Uterus (tissue), 4 donors: ENCODE data around the gene GRIN2C. TPM values are rescaled to one million over a fixed set of nuclear protein-coding genes. Genes with fewer than 3 reads are reported as not detected.

Experiments used
- DNase-seq, 2 donors: peaks; one replicate each; pipeline ENCODE4 v3.0.0-alpha.2; 2019 to 2020
- H3K27ac ChIP-seq, 2 donors: fragments of 200-600 bp; sonication (generic); 1 replicate in 1 of 2; 2 replicates in 1 of 2; pipeline ENCODE4 v1.5.1; 2016 to 2018
- H3K27me3 ChIP-seq, 2 donors: fragments of 200-600 bp; sonication (generic); one replicate each; pipeline ENCODE4 v1.5.1; 2018 to 2019; ENCODE audit warnings: control low read depth in 1 of 2
- H3K36me3 ChIP-seq, 2 donors: fragments of 200-600 bp; sonication (generic); one replicate each; pipeline ENCODE4 v1.5.1; 2019; ENCODE audit warnings: control low read depth in 1 of 2
- H3K4me1 ChIP-seq, 2 donors: fragments of 200-600 bp; sonication (generic); one replicate each; pipeline ENCODE4 v1.5.1; 2018 to 2019; ENCODE audit warnings: control low read depth in 1 of 2
- H3K4me3 ChIP-seq, 2 donors: fragments of 200-600 bp; sonication (generic); 1 replicate in 1 of 2; 2 replicates in 1 of 2; pipeline ENCODE4 v1.5.1; 2018 to 2019; ENCODE audit warnings: mild to moderate bottlenecking in 1 of 2
- H3K9me3 ChIP-seq, 2 donors: fragments of 200-600 bp; sonication (generic); one replicate each; pipeline ENCODE4 v1.5.1; 2019; ENCODE audit warnings: control low read depth in 1 of 2
- CTCF ChIP-seq, 4 experiments: fragments of 200-600 bp in 2 of 4; fragments of 450-650 bp in 2 of 4; sonication (generic) in 2 of 4; IDR thresholded peaks; one replicate each; pipeline ENCODE4 v1.5.1; 2016 to 2019; ENCODE audit warnings: antibody characterized with exemption in 4 of 4, mild to moderate bottlenecking in 2 of 4, moderate library complexity in 1 of 4
- POLR2A ChIP-seq, 2 donors: fragments of 450-650 bp; IDR thresholded peaks; one replicate each; pipeline ENCODE4 v1.6.1; 2016; ENCODE audit warnings: antibody characterized with exemption in 2 of 2, mild to moderate bottlenecking in 1 of 2, moderate library complexity in 1 of 2
- intact Hi-C: fragments of 100-400 bp; cut with DNase I; formaldehyde crosslinking; loops from one replicate; pipeline ENCODE4 v1.15.1; 2023; ENCODE audit warnings: low total_unique reads
- total RNA-seq, 4 donors: library from RNA; depleted of rRNA in 3 of 4; stranded (reverse); fragments of >200 nt in 3 of 4; gene quantifications; one replicate each; pipeline versions ENCODE4 v1.1.0 to v1.2.4, GENCODE V29; 2014 to 2023
- donor health status: DM: yes; HTN: yes; CAD: no.

The GRIN2C gene
- total RNA-seq, 4 donors from 2014 or later = 0.55 to 0.90 TPM; not detected in 2

DNA sequence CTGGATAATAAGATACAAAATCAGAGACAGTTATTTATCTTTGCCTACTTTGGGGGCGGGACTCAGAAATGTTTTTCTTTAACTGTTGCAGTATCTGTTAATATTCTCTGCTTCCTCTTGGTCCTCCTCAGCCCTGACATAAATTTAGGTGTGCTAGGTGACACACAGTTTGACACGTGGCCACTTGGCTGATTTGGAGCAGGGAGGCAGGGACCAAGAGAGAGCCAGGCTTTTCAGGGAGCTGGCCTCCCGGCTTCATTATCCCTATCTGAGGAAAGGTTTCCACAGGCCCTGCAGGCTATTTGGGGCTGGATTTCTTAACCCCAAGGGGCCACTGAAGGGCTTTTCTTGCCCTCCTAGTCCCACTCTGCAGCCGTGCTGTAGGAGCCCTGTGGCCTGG is 63.5 kb downstream of the GRIN2C start:
- Histone ChIP-seq H3K27me3 (no peaks in the 10 kb centered on the region), H3K4me1 (no peaks in the 10 kb centered on the region), H3K9me3 (no peaks in the 10 kb centered on the region), H3K4me3 (no peak overlapping the region), H3K27ac (no peak overlapping the region), H3K36me3 (no peaks in the 10 kb centered on the region)
- intact Hi-C loops = no loop called here
- no peak for DNase-seq
- TF ChIP-seq POLR2A (IDR thresholded peaks at IDR 0.05) (no peak), CTCF (IDR thresholded peaks at IDR 0.05) (no peak)

GRCh38 chr17:74795327-74796020 is 64.2 kb downstream of the GRIN2C start:
- intact Hi-C loops = no loop called here
- no peak overlapping the region for H3K27ac ChIP-seq
- H3K36me3 ChIP-seq = no peaks in the 10 kb centered on the region
- TF ChIP-seq POLR2A (IDR thresholded peaks at IDR 0.05) = no peak
- no peak for TF ChIP-seq CTCF (IDR thresholded peaks at IDR 0.05)
- no peak for DNase-seq
- no peaks in the 10 kb centered on the region for H3K4me1 ChIP-seq
- H3K9me3 ChIP-seq = no peaks in the 10 kb centered on the region
- no peak overlapping the region for H3K4me3 ChIP-seq
- no peaks in the 10 kb centered on the region for H3K27me3 ChIP-seq

- intact Hi-C loops = loop anchor here (5.0 kb wide), 1 partner anchor 70 kb away; no protein-coding TSS in a partner anchor
- no peak for DNase-seq
- Histone ChIP-seq H3K4me1 (no peaks in the 10 kb centered on the region), H3K27me3 (no peaks in the 10 kb centered on the region), H3K36me3 (no peaks in the 10 kb centered on the region), H3K9me3 (no peaks in the 10 kb centered on the region), H3K4me3 (no peak overlapping the region), H3K27ac (no peak overlapping the region)
- TF ChIP-seq POLR2A (IDR thresholded peaks at IDR 0.05) (no peak), CTCF (IDR thresholded peaks at IDR 0.05) (no peak)
These were observed 67.0 kb downstream of the GRIN2C start for GRCh38 chr17:74792586-74793105.

Other genes with a start within 250 kb of the GRIN2C start
- under 1 TPM in 2 of 4 donors, not detected in 2; 0.07 to 0.88 TPM for gene CD300E, start 236.1 kb downstream of the GRIN2C start, total RNA-seq
- under 1 TPM in 2 of 4 donors, not detected in 2; 0.27 to 0.41 TPM for gene CD300LF, start 147.0 kb downstream of the GRIN2C start, total RNA-seq
- gene RAB37, start 122.6 kb downstream of the GRIN2C start, total RNA-seq = 1 to 10 TPM in 3 of 4 donors, under 1 TPM in 1; under 0.01 to 5.0 (median 1.7) TPM
- 10 to 100 TPM in 3 of 4 donors, 1 to 10 TPM in 1; 3.3 to 16.9 (median 12.0) TPM for gene NHERF1, start 111.3 kb downstream of the GRIN2C start, total RNA-seq
- gene NAT9, start 83.5 kb downstream of the GRIN2C start, total RNA-seq = 10 to 100 TPM in 3 of 4 donors, 1 to 10 TPM in 1; 5.4 to 53.3 (median 33.9) TPM
- 10 to 100 TPM in 1 of 4 donors, 1 to 10 TPM in 2, not detected in 1; 5.1 to 13.4 (median 7.2) TPM for gene FDXR, start 13.1 kb upstream of the GRIN2C start, total RNA-seq
- not detected for gene FADS6, start 33.7 kb upstream of the GRIN2C start, total RNA-seq
- 1 to 10 TPM in 2 of 4 donors, not detected in 2; 1.5 to 6.1 TPM for gene USH1G, start 63.4 kb upstream of the GRIN2C start, total RNA-seq
- under 1 TPM in 1 of 4 donors, not detected in 3; 0.46 TPM for gene OTOP2, start 64.4 kb upstream of the GRIN2C start, total RNA-seq
- gene OTOP3, start 76.0 kb upstream of the GRIN2C start, total RNA-seq = not detected
- gene HID1, start 112.9 kb upstream of the GRIN2C start, total RNA-seq = 10 to 100 TPM in 2 of 4 donors, 1 to 10 TPM in 2; 4.4 to 46.2 (median 22.6) TPM
- 10 to 100 TPM in 1 of 4 donors, 1 to 10 TPM in 3; 4.7 to 25.4 (median 6.7) TPM for gene CDR2L, start 127.7 kb upstream of the GRIN2C start, total RNA-seq
- gene MRPL58, start 152.8 kb upstream of the GRIN2C start, total RNA-seq = 10 to 100 TPM; 18.2 to 26.4 (median 20.8) TPM
- gene ATP5PD, start 187.1 kb upstream of the GRIN2C start, total RNA-seq = 100 to 1,000 TPM; 117 to 282 (median 168) TPM
- gene KCTD2, start 187.3 kb upstream of the GRIN2C start, total RNA-seq = 10 to 100 TPM in 2 of 4 donors, 1 to 10 TPM in 2; 2.4 to 39.0 (median 15.0) TPM
- gene SLC16A5, start 228.1 kb upstream of the GRIN2C start, total RNA-seq = 10 to 100 TPM in 2 of 4 donors, 1 to 10 TPM in 1, not detected in 1; 4.1 to 17.5 (median 12.1) TPM